HG03565 (cell line): ENCODE results near the gene CSMD2.

Experiments used
- ATAC-seq: cut with Tn5 transposase; IDR thresholded peaks from one replicate; pipeline ENCODE4 v1.9.1; 2021; ENCODE audit warnings: mild to moderate bottlenecking, moderate library complexity; ENCODE audit not compliant: unreplicated experiment

CSMD2 gene

DNA sequence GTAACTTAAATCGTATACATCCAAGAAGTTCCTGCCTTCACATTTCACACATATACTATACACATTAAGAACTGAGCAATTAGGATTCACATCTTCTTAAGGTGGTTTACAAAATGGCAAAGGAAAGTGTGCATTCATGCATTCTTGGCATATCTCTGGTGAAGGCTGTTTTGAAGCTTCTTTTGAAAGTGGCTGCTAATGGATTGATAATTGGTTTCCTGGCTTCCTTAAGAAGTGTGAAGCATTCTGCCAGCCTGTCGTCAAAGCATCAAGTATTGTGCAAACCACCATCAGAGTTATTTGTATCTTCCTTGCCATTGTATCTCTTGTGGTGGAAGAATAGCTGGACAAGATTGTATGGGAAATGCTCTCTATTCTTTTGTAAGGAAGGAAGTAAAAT is 396.2 kb downstream of the CSMD2 start:
- ATAC-seq = no peak

DNA sequence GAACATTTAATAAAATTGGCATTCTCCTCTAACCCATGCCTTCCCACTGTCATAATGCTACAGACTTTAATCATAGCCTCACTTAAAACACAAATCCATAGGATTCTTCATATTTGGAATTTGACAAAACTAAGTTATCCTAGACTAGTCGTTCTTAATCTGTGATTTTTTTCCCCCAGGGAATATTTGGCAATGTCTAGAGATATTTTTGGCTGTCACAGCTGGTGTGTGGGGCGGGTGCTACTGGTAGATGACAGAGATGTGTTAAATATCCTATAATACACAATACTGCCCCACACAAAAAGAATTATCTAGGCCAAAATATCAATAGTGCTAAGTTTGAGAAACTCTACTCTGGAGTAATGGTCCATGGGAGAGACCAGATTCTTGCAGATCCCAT is 396.9 kb downstream of the CSMD2 start:
- ATAC-seq = no peak

DNA sequence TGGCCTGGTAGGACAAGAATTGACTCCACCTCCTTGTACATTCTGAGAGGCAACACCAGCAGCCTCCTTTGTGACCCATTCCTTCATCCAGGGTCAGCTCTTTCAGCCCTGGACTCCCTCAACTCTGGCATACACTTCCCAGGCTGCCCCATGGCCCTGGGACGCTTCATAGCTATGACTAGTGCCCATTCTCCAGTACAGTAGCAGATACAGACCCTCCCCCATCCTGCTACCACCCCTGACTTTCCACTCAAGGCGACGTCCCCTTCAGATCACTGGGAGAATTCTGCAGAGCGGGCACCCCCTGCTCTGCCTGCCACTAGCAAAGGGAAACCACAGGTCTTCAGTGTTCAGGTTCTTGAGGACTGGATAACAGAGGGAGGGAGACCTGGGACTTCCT is 400.9 kb downstream of the CSMD2 start:
- no peak for ATAC-seq

DNA sequence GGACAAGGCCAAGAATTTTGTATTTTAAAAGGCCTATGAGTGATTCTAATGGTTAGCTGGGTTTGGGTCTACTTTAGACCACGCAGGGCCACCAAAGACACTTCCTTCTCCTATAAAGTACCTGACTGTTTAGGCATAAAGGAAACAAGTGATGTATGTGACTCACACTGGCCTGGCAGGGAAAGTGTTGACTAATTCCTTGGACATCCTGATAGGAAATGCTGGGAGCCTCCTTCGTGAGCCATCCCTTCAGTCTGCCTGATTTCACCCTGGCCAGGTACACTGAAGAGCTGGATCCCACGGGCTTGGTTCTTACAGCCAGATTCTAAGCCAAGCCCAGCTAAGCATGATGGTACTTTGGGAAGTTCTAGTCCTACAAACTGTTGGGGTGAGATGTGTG is 401.6 kb downstream of the CSMD2 start:
- no peak for ATAC-seq

DNA sequence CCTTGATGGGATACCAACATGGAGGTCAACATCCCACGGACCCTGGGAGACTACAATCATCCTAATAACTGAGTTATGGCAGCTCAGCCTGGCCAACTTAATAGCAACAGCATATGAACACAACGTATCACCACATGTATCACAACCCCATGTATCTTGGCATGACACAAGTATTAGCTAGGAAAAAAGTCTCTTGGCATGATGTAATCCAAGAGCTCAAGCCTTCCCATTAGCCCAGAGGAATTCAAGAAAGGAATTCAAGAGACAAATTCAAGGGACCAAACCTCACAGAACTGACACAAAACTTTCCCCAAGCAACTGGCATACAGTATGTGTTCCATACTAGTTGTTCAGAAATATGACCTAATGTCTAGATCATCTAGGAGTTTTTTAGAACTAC is 402.1 kb downstream of the CSMD2 start:
- ATAC-seq = no peak

DNA sequence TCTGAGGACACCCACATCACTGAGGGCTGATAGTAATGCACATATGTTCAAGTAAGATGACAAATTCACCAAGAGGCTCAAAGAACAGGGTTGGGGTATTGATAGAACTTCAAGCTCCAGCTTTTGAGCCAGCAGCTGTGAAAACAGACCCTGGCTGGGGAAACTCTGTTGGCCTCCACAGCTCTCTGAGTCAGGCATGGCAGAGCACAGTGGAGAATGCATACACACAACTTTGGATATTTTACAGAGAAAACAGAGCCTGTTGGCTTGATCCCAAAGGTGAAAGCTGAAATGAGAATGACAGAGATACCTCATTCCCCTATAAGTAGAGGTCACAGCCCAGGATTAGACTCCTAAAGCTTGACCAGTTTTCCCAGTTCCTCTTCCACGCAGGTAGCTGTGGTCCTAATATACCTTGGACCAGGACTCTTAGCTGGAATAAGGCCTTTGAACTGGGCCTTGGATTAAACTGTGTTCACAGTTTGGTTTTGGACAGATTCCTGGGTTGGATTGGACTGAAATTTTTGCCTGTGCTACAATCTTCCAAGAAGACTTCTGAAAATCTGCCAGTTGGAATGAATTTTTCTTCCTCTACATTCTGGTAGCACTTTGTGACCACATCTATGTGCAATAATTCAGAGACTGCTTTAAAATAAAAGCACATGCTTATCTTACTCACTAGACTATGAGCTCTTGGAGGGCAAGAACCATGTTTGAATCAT is 402.8 kb downstream of the CSMD2 start:
- ATAC-seq = no peak

DNA sequence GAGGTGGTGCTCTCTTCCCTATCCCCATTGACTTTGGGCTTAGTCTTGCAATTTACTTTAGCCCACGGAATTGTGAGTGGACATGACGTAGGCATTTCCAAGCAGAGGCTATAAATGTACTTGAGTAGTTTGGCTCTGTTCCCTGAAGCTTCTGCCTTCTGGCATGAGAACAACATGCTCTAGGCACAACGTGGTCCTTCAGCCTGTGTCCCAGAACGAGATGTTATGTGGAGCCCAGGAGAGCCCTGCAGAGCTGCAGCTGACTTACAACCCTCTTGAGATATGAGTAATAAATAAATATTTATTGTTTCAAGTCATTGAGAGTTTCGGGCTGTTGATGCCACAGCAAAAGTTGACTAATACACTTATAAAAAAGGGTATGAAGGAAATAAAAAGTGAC is 406.3 kb downstream of the CSMD2 start:
- no peak for ATAC-seq

DNA sequence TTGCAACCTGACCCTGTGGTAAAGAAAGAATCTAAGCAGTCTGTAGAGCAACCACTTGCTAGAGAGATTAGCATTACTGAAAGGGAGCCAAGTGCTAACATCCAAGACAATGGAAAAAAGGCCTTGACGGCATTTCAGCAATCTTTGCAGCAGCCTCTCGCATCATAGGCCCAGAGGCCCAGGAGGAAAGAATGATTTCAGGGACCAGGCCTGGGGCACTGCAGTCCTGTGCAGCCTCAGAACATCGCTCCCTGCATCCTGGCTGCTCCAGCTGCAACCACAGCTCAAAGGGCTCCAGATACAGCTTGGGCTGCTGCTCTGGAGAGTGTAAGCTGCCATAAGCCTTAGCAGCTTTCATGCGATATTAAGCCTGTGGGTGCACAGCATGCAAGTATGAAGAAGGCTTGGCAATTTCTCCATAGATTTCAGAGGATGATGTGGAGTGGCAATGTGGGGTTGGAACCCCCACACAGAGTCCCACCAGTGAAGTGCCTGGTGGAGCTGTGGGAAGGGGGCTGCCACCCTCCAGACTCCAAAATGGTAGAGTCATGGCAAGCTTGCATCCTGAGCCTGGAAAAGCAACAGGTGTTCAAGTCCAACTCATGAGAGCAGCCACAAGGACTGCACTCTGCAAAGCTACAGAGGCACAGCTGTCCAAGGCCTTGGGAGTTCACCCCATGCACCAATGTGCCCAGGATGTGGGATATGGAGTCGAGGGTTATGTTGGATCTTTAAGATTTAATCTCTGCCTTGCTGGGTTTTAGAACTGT is 411.8 kb downstream of the CSMD2 start:
- ATAC-seq = no peak

DNA sequence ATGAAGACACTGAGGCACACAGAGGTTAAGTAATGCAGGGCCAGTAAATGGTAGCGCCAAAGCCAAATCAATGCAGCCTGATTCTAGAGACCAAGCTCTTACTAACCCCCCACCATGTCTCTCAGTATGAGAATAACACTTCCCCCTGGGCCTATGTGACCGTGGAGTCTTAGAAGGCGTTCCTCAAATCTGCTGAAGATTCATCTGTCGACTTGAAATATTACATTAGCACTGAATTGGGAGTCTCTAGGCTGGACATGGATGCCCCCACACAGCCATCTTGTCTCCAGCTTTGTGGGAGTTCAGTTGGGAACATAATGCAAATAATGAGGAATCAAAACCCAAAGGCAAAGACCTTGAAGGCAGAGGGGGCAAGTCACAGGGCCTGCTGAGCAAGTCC is 419.1 kb downstream of the CSMD2 start:
- ATAC-seq = no peak

DNA sequence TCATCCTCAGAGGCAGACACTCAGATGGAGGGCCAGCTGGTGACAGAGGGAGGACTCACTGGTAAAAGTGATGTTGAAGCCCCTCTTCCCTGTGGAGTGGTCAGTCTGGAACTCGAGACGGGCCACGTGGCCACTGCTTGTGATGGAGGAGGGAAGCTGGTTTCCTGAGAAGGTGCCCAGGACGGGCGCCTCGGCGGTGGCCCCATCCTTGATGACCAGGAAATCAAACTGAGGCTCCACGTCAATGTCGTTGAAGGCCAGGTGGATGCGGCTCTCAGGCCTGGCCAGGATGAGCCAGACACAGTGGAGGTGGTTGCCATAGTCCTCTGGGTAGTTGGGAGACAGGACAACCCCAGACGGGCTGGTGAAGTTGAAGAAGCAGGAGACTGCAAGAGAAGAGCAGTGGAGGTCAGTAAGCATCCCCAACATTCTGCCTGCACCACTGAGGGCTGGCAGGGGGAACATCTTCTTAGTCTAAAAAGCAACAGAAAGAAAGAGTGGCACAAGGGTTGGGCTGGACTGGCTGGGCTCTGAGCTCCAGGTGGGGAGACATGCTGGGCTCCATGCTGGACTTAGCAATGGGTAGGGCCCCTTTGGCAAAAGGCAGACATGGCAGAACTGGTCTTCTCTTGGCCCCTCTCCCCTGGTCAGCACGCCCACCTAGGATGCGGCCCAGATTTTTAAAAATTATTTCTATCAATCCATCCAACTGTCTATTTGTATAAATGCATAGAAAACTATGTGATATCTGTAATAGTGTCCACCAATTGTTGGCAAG is 421.6 kb downstream of the CSMD2 start:
- ATAC-seq = no peak

DNA sequence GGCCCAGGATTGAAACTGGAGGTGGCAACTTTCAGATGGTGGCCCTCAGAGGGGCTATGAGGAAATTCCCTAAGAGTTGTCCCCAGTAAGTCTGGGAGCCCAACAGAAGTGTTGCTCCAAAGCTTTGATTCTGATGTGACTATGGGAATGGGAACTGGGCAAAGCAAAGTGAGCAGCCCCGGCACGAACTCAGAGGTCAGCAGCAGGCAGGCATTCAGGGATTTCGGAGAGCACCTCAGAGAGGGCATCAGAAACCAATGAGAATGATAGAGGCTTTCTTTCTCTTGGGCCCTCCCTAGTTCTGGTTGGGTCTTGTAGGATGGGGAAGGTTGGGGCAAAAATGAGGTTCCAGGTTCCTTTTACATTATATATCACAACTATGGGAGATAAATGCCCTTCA is 422.4 kb downstream of the CSMD2 start:
- no peak for ATAC-seq

DNA sequence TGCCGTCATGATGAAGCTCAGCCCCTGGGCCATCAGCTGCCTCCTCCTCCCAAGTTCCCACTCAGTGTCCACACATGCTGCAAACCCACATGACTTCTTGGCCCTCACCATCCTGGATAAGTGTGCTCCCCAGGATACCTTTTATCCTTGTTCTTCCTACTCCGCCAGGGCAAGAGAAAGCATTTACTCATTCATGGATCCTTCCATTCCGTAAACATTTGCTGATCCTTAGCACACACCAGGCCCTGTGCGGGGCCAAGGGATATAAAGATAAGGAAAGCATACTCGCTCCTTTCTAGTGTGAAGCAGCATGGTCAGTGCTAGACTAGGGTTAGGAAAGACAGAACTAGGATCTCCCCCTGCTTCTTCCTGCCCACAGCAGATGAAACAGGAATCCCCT is 423.3 kb downstream of the CSMD2 start:
- no peak for ATAC-seq

DNA sequence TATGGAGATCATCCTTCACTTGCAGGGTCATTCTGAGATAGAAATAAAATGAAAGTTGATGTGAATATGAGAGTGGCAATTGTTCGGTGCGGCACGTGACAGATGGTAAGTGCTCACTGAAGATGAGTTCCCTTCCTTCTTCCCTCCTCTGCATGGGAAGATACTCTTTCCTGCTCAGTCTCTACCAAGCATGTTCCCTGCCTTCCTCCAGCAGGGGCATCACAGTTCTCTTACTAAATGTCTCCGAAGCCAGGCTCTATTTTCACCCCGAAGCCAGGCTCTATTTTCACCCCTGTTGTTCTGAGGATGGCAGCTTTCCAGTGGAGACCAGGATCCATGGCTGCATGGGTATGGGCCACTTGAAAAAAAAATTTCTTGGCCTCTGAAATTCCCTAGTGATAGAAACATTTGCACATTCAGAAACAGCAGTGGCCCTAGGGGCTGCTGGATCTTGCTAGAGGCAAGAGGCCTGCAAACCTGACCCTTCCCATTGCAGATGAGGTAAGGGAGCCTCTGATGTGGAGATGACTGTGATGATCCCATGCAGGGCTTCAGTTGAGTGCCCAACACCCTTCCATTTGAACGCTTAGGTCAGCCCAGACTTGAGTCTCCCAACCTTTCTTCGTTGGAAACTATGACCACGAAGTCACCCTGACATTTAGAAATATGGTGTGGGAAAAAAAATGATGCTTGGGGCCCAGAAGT is 424.8 kb downstream of the CSMD2 start:
- ATAC-seq = no peak

DNA sequence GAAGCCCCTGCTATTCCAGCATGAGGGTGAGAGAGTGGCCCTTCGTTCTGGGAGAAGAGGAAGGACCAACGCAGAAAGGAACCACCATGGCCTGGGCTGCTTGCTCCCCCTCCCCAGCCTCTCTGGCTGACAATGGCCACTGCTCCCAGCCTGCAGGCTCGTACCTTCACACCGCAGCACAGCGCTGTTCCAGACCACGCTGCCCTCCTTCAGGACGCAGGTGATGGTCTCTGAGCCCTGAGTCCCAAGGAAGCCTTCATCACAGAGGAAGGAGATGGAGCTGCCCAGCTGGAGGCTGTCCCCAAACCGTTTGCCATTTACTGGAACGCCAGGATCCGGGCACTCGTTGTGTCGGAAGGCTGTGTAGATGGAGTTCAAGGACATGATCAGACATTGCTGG is 426.1 kb downstream of the CSMD2 start:
- no peak for ATAC-seq

DNA sequence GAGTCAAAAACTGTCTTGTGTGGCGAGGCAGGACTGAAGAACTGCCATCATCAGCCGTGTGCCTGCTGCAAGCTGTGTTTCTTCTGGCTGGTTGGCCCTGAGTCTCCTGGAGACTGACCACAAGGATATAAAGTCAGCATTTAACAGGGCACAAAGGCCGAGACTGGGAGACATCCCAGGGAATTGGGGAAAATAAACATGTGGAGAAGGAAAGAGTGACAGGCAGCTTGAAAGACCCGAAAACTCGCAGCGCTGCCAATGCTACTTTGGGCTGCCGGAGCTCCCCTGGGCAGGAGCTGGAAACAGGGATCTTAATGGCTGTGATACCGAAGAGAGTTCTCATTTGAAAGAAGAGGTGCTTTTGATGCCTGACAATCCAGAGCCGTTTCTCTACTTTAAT is 426.5 kb downstream of the CSMD2 start:
- no peak for ATAC-seq

DNA sequence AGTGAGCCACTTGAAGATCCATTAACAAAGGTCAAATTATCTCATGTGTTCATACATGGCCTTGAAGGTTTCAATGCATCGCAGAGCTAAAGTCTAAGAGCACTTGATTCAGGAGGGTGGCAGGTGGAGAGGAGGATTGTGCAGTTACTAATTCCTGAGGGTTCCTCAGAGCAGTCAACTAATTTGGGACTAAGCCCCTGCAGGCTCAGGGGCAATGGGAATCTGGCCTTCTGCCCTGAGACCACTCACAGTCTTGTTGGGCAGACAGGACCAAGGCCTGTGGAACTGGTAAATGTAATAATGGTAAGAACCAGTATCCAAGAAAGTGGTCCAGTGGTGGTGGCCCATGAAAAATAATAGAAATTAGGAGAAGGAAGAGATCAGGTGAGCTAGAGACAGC is 428.5 kb downstream of the CSMD2 start:
- no peak for ATAC-seq

DNA sequence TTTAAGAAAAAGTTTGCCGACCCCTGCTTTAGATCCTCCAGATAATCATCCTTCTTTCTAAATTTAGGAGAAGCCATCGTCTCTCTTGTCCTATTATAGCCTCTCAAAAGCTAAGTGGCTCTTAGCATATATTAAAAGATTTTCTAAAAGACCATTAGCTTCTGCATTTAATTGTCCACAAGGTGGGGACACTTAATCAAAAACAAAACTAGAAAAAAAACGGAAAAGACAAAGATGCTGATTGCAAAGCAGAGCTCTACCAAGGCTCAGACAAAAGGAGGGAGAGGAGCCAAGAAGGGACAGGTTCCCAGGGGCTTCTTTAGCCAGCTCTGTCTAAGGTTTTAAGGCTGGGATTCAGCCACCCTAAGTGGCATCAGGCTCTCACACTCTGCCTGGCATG is 429.4 kb downstream of the CSMD2 start:
- ATAC-seq = no peak

DNA sequence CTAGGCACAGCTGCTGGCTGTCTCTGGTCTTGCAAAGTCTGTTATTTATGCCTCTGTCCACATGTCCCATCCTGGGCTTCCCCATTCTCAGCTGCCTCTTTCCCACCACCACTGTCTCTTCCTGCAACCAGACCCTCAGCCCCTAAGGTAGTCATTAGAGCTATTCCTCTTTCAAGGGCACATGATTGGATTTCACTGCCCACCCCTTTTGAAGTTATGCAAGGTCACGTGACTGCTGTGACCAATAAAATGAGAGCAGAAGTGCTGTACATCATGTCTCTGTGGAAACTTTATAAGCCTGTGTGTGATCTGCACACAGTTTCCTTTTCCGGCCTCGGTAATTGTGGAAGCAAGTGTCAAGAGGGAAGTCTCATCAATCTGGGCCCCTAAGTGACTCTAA is 437.7 kb downstream of the CSMD2 start:
- no peak for ATAC-seq

DNA sequence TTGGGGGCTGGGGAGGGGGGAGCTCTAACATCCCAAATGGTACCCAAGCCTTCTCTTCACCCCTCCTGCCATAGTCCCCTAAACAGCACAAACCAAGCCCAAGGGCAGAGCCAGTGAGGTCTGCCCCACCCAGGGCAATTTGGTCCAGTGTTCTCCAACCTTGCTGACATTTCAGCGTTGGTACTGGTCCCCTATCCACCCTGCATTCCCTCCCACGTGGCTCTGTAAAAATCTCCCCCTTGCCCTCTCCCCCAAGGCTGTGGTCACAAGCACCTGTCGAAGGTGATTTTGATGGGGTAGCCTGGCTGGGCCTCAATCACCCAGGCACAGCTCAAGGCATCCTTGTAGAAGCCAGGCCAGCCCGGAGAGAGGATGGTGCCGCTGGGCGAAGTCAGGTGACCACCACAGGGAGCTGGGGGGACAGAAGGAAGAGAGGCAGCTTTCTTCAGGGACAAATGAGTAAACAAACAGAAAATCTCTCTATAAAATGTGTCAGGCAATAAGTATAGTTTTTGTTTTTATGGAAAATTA is 438.7 kb downstream of the CSMD2 start:
- ATAC-seq = no peak

DNA sequence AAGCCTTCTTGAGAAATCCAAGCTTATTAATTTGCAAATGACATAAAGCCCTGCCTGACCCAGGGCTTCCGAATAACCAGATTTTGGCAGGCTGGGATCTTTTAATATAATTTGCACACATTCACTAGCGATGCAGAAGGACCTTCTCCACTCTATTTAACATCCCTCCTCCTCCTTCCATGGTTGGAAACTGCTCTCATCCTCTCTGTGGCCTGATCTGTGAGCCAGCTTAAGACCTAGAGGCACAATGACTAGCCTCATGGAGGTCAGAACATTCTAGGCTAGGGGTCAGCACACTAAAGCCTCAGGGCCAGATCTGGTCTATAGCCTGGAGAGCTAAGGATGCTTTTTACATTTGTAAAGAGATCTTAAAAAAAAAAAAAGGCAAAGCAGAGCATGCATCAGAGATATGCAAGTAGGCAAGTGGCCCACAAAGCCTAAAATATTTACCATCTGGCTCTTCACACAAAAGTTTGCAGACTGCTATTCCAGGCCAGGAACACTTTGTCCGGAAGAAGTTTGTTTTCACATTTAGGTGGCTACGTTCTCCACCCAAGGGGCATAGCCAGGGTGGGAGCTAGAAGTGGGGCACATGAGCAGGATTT is 439.4 kb downstream of the CSMD2 start:
- ATAC-seq = no peak

DNA sequence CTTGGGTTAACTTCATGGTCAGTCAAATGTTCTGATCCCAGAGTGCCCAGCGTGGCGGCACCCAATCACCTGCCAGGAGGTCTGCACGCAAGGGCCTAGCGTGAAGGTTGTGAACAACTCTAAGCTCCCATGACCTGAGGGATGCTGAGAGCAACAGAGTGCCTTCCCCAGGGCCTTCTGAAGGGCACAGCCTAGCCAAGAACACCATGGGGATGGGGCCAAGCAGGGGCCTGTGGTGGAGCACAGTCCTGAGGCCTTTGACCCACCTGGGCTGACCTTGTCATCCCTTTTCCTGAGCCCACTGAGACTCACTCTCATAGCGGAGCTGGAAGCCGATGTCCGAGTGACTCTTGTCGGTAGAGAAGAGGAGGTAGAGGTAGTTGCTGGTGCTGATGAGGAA is 440.0 kb downstream of the CSMD2 start:
- no peak for ATAC-seq
